Thyroid gland (tissue), 4 donors: ENCODE data around the gene GPC1. TPM values are rescaled to one million over a fixed set of nuclear protein-coding genes. Genes with fewer than 3 reads are reported as not detected.

Source experiments
- DNase-seq, 2 donors: peaks; one replicate each; pipeline ENCODE4 v3.0.0-alpha.2; 2019
- H3K27ac ChIP-seq, 3 donors: fragments of 200-600 bp; sonication (generic); 1 replicate in 2 of 3; 2 replicates in 1 of 3; pipeline ENCODE4 v1.5.1; 2016 to 2019; ENCODE audit warnings: mild to moderate bottlenecking in 1 of 3, moderate library complexity in 1 of 3
- H3K27me3 ChIP-seq: fragments of 200-600 bp; sonication (generic); one replicate; pipeline ENCODE4 v1.5.1; 2019
- H3K36me3 ChIP-seq, 2 donors: fragments of 200-600 bp; sonication (generic); one replicate each; pipeline ENCODE4 v1.5.1; 2016 to 2019
- H3K4me1 ChIP-seq, 2 donors: fragments of 200-600 bp; sonication (generic); one replicate each; pipeline ENCODE4 v1.5.1; 2017 to 2019
- H3K4me3 ChIP-seq, 3 donors: fragments of 200-600 bp; sonication (generic); replicated peaks in 1 of 3; 1 replicate in 2 of 3; 2 replicates in 1 of 3; pipeline ENCODE4 v1.5.1; 2016; ENCODE audit warnings: mild to moderate bottlenecking in 1 of 3
- H3K9me3 ChIP-seq: fragments of 200-600 bp; sonication (generic); one replicate; pipeline ENCODE4 v1.5.1; 2017
- POLR2A ChIP-seq, 2 donors: fragments of 450-650 bp; IDR thresholded peaks; one replicate each; pipeline ENCODE4 v1.6.1; 2017; ENCODE audit warnings: antibody characterized with exemption in 2 of 2, mild to moderate bottlenecking in 2 of 2, moderate library complexity in 1 of 2
- WGBS, 2 donors: methylation state at CpG; one replicate each; pipeline ENCODE4 v1.1.5; 2017; 5-methylcytosine and 5-hydroxymethylcytosine counted together
- intact Hi-C: fragments of 100-400 bp; cut with DNase I; formaldehyde crosslinking; loops from one replicate; pipeline ENCODE4 v1.15.1; 2023
- total RNA-seq, 4 donors: library from RNA; depleted of rRNA; stranded (reverse); fragments of >200 nt; gene quantifications; one replicate each; pipeline ENCODE4 v1.2.3, GENCODE V29; 2016
- TF ChIP-seq, protein P1 (sequence below), 6 experiments: fragments of 200-600 bp in 3 of 6; fragments of 450-650 bp in 3 of 6; sonication (generic) in 3 of 6; IDR thresholded peaks; one replicate each; pipeline ENCODE4 v1.5.1; 2016 to 2019; ENCODE audit warnings: antibody characterized with exemption in 6 of 6, mild to moderate bottlenecking in 2 of 6, inconsistent platforms in 1 of 6, moderate library complexity in 1 of 6

GPC1 gene
- total RNA-seq, 4 donors from 2014 or later = 14.1 to 35.5 (median 26.8) TPM

DNA sequence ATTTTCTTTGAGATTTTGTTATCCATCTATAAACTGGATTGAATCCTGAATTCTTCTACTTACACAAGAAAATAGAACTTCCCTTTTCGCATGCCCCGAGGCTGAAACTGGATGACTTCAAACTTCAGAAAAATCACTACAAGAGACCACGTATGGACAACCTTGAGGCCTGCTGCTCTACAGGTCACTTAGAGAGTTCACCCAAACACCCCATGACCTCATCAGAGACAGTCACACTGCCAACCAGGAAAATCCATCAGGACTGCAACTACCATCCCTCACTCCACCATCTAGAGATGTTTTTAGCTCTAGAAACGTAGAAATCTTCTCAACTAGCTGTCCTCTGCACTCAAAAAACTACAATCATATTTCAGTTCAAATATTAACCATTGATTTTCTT lies 18.6 kb upstream of the GPC1 start:
- Histone ChIP-seq H3K27me3 (no peaks in the 10 kb centered on the region), H3K9me3 (no peaks in the 10 kb centered on the region), H3K27ac (no peak overlapping the region), H3K36me3 (no peaks in the 10 kb centered on the region), H3K4me3 (no peak overlapping the region), H3K4me1 (no peaks in the 10 kb centered on the region)
- intact Hi-C loops = no loop called here
- no peak for DNase-seq
- TF ChIP-seq POLR2A (IDR thresholded peaks at IDR 0.05) = no peak
- WGBS, 2 donors = 86 to 88% methylated on average over 4 of the region's 4 CpGs

DNA sequence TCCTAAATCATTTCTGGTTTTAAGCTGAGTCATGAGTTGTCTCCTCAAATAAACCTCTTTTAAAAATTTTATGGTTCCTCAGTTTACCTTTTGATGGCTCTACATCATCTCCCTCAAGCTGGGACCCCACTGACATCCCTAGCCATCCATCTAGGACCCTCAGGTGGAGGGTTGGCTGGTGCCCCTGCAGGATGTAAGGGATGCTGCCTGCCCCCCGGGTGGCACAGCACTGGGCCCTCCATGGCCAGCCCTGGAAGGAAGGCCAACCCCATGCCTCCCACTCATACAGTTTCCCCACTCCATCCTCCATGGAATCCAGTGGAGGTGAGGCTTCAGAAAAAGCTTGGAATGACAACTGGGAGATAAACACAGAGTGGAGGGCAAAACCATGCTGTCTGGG lies 17.2 kb upstream of the GPC1 start:
- intact Hi-C loops = no loop called here
- no peak overlapping the region for H3K4me3 ChIP-seq
- no peak for DNase-seq

DNA sequence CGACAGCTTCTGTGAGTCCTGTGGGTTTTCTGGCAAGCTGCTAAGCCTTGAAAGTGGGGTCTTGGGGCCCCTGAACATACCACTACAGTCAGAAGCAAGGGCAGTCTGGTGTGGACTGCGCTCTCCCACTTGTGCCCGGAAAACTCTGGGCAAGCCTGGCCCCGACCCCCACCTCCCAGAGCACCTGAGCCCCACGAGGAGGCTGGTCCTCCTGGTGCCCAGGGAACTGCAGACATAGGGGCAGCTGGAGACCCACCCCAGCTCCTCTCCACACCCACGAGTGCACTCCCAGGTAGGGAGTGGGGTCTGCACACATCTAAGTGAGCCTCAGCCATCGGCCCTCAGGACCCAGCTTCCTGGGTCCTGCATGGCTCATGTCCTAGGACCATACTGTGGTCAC lies 16.2 kb upstream of the GPC1 start:
- Histone ChIP-seq H3K9me3 (no peaks in the 10 kb centered on the region), H3K36me3 (no peaks in the 10 kb centered on the region), H3K4me3 (no peak overlapping the region), H3K27me3 (no peaks in the 10 kb centered on the region), H3K27ac (no peak overlapping the region), H3K4me1 (no peaks in the 10 kb centered on the region)
- no peak for DNase-seq
- no peak for TF ChIP-seq POLR2A (IDR thresholded peaks at IDR 0.05)
- TF ChIP-seq, protein P1, sequence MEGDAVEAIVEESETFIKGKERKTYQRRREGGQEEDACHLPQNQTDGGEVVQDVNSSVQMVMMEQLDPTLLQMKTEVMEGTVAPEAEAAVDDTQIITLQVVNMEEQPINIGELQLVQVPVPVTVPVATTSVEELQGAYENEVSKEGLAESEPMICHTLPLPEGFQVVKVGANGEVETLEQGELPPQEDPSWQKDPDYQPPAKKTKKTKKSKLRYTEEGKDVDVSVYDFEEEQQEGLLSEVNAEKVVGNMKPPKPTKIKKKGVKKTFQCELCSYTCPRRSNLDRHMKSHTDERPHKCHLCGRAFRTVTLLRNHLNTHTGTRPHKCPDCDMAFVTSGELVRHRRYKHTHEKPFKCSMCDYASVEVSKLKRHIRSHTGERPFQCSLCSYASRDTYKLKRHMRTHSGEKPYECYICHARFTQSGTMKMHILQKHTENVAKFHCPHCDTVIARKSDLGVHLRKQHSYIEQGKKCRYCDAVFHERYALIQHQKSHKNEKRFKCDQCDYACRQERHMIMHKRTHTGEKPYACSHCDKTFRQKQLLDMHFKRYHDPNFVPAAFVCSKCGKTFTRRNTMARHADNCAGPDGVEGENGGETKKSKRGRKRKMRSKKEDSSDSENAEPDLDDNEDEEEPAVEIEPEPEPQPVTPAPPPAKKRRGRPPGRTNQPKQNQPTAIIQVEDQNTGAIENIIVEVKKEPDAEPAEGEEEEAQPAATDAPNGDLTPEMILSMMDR (IDR thresholded peaks at IDR 0.05) = no peak
- intact Hi-C loops = no loop called here
- 86 to 96% methylated on average over 3 to 7 of the region's 7 CpGs for whole genome bisulfite sequencing, 2 donors

More for the DNA sequence above, 17.2 kb upstream of the GPC1 start:
- WGBS, 2 donors = 86 to 95% methylated on average over 1 of the region's 1 CpG
- Histone ChIP-seq H3K36me3 (no peaks in the 10 kb centered on the region), H3K27ac (no peak overlapping the region), H3K4me1 (no peaks in the 10 kb centered on the region), H3K27me3 (no peaks in the 10 kb centered on the region), H3K9me3 (no peaks in the 10 kb centered on the region)
- TF ChIP-seq, protein P1 (IDR thresholded peaks at IDR 0.05) = no peak
- TF ChIP-seq POLR2A (IDR thresholded peaks at IDR 0.05) = no peak

DNA sequence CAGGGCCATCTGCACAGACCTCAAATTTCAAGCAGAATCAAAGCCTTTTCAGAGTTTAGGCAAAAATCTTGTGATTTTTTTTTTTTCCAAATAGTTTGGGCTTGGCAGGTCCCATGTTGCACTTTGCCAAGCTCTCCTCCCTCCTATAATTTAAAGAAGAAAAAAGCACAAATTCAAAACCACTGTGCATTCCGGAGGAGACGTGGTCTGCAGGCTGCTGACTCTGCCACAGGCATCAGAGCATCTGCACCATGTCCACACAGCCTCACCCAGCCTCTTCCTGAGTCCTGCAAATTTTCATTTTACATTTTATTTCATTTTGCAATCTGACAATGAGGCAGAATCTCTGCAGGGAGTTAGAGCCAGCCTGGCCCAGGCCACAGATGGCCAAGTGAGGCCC lies 15.7 kb upstream of the GPC1 start:
- Histone ChIP-seq H3K4me1 (no peaks in the 10 kb centered on the region), H3K36me3 (no peaks in the 10 kb centered on the region), H3K27ac (no peak overlapping the region), H3K27me3 (no peaks in the 10 kb centered on the region), H3K9me3 (no peaks in the 10 kb centered on the region), H3K4me3 (no peak overlapping the region)
- no peak for DNase-seq
- intact Hi-C loops = no loop called here
- WGBS, 2 donors = 61 to 82% methylated on average over 2 of the region's 2 CpGs
- TF ChIP-seq POLR2A (IDR thresholded peaks at IDR 0.05) = no peak
- TF ChIP-seq, protein P1 (IDR thresholded peaks at IDR 0.05) = no peak

DNA sequence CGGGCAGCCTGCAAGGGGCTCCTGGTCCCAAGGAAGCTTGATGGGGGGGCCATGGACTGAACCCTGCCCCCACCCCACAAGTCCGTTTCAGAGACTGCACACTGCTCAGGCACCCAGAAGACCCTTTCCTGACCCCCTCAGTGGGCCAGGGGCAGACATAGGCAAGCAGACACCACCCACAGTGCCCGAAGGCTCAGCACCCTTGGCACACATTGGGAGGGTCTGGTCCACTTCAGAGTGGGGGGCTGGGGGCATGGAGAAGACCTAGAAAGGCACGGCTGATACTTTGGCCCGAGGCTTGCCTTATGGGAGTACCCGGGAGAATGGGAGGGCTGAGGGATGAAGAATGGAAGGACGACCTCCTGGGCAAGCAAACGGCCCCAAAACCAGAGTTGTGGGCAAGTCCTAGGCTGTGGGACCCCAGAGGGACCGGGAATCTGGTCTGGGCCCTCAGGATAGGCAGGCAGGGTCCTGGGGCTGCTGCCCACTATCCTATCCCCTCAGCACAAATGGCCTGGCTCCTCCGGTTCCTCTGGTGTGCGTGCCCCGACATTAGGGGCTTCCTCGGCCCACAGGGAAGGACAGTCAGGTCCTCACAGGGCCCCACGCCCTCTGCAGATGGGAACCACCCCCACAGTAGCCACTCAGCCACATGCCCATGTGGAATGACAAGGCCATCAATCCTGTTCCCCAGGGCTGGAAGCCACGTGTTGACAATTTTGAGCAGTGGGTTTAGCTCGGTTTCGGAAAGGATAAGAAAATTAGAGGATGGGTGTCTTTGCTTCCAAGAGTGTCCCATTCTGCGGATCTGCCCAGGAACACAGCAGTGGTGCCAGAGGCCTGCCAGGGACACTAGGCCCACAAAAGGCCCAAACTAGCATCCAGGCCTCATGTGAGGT lies 15.0 kb upstream of the GPC1 start:
- Histone ChIP-seq H3K27me3 (no peaks in the 10 kb centered on the region), H3K36me3 (no peaks in the 10 kb centered on the region), H3K27ac (no peak overlapping the region), H3K4me1 (no peaks in the 10 kb centered on the region), H3K4me3 (no peak overlapping the region), H3K9me3 (no peaks in the 10 kb centered on the region)
- DNase-seq = no peak
- intact Hi-C loops = no loop called here
- TF ChIP-seq, protein P1 (IDR thresholded peaks at IDR 0.05) = no peak
- TF ChIP-seq POLR2A (IDR thresholded peaks at IDR 0.05) = no peak
- WGBS, 2 donors = 87 to 89% methylated on average over 13 to 16 of the region's 18 CpGs
